ENCODE results near the gene TBX1. TPM values are rescaled to one million over a fixed set of nuclear protein-coding genes. Genes with fewer than 3 reads are reported as not detected.

Gene TBX1
- total and polyA plus RNA-seq, 2 experiments from 2014 or later, result 0.12 to 0.71 TPM

DNA sequence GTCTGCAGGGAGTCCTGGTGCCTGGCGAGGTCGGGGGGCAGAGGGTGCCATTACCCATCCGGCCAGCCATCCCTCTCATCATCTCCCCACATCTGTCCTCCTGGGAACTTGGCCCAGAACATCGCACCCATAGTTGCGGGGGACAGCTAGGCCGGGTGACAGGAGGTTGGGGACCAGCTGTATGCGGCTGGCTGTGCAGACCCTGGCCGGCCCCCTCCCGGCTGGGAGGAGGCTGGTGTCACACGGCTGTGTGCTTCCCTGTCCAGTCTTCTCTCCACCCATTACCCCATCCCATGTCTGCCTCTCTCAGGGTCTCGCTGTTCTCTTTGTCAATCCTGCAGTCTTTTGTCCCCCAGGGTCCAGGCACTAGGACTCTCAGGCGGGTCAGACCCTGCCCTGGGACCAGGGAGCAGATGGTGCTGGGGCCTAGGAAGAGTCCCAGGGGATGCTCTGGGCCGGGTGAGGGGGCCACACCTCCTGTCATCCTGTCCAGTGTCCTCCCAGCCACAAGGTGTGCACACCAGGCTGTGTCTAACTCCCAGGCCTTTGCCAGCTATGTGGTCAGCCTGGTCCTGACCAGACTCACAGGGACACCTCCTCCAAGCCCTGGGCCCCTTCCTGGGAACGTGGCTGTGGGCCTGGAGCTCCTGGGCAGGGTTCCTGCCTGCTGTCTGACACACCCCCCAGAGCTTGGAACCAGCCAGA is 6.4 kb upstream of the TBX1 start:
- H3K27ac ChIP-seq, result no peak overlapping the region
- H3K36me3 ChIP-seq, result no peaks in the 10 kb centered on the region
- H3K27me3 ChIP-seq, result peaks cover 84% of the 10 kb centered on the region
- H3K9me3 ChIP-seq (ENCODE audit: low read depth), result no peaks in the 10 kb centered on the region
- TF ChIP-seq CTCF (IDR thresholded peaks at IDR 0.05; ENCODE audit: low read depth, low read length), result no peak
- H3K4me1 ChIP-seq (ENCODE audit: low read depth), result peaks cover 9% of the 10 kb centered on the region
- DNase-seq (ENCODE audit: low read depth in 1 of 2, low spot score in 1 of 2), result no peak
- no peak overlapping the region for H3K4me3 ChIP-seq

DNA sequence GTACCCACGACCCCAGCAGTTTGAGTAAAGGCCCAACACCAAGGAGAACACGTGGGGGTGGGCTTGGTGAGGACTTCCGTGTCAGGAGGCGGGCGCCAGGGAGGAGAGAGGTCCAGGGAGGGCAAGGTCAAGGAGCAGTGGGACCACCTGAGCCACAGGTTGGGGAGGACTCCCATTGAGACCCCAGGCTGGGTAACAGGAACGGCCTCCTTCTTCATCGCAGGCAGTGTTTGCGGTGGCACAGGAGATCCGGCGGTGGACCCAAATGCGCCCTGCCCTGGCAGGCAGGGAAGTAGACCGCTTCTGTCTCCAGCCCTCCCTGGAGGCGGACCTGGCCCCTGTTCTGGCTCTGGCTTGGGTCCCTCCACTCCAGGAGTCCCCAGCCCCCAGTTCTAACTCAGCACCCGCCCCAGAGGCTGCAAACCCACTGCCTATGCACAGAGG is 5.9 kb upstream of the TBX1 start:
- Histone ChIP-seq H3K27ac (no peak overlapping the region), H3K4me3 (no peak overlapping the region), H3K4me1 (ENCODE audit: low read depth) (peaks cover 9% of the 10 kb centered on the region), H3K27me3 (peaks cover 89% of the 10 kb centered on the region), H3K36me3 (no peaks in the 10 kb centered on the region), H3K9me3 (ENCODE audit: low read depth) (no peaks in the 10 kb centered on the region)
- no peak for DNase-seq (ENCODE audit: low read depth in 1 of 2, low spot score in 1 of 2)
- no peak for TF ChIP-seq CTCF (IDR thresholded peaks at IDR 0.05; ENCODE audit: low read depth, low read length)

DNA sequence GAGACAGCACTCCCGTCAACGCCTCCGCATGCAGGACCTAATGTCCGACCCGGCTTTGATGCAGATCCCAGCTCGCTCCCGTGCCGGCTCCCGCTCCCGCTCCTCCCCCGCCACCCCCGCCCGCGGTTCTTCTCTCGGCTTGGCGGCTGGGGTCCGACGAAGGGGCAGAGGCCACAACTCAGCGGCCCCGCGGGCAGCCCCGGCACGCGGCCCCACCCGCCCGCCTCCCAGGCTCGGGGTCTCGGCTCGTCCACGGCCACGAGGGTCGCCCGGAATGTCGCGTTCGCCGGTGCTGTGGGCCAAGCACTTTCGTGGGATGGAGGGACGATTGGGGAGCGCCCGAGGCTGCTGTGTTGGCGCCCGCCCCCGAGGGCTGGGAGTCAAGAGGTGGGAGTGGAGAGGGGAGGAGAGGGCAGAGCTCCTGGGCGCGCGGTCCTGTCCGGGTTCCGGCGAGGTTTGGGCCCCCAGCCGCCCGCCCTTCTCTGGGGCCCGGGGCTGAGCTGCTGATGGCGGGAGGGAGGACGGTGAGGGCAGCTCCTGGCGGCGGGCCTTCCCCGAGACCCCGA is 5.3 kb upstream of the TBX1 start:
- no peak for DNase-seq (ENCODE audit: low read depth in 1 of 2, low spot score in 1 of 2)
- Histone ChIP-seq H3K27ac (no peak overlapping the region), H3K4me3 (no peak overlapping the region), H3K9me3 (ENCODE audit: low read depth) (no peaks in the 10 kb centered on the region), H3K27me3 (peaks cover 94% of the 10 kb centered on the region), H3K36me3 (no peaks in the 10 kb centered on the region), H3K4me1 (ENCODE audit: low read depth) (peaks cover 9% of the 10 kb centered on the region)
- TF ChIP-seq CTCF (IDR thresholded peaks at IDR 0.05; ENCODE audit: low read depth, low read length), result no peak

GRCh38 chr22:19755722-19756287 is 4.8 kb upstream of the TBX1 start:
- Histone ChIP-seq H3K4me3 (no peak overlapping the region), H3K9me3 (ENCODE audit: low read depth) (no peaks in the 10 kb centered on the region), H3K36me3 (no peaks in the 10 kb centered on the region), H3K4me1 (ENCODE audit: low read depth) (peaks cover 9% of the 10 kb centered on the region), H3K27me3 (peaks cover 98% of the 10 kb centered on the region), H3K27ac (no peak overlapping the region)
- DNase-seq (ENCODE audit: low read depth in 1 of 2, low spot score in 1 of 2), result no peak
- no peak for TF ChIP-seq CTCF (IDR thresholded peaks at IDR 0.05; ENCODE audit: low read depth, low read length)

DNA sequence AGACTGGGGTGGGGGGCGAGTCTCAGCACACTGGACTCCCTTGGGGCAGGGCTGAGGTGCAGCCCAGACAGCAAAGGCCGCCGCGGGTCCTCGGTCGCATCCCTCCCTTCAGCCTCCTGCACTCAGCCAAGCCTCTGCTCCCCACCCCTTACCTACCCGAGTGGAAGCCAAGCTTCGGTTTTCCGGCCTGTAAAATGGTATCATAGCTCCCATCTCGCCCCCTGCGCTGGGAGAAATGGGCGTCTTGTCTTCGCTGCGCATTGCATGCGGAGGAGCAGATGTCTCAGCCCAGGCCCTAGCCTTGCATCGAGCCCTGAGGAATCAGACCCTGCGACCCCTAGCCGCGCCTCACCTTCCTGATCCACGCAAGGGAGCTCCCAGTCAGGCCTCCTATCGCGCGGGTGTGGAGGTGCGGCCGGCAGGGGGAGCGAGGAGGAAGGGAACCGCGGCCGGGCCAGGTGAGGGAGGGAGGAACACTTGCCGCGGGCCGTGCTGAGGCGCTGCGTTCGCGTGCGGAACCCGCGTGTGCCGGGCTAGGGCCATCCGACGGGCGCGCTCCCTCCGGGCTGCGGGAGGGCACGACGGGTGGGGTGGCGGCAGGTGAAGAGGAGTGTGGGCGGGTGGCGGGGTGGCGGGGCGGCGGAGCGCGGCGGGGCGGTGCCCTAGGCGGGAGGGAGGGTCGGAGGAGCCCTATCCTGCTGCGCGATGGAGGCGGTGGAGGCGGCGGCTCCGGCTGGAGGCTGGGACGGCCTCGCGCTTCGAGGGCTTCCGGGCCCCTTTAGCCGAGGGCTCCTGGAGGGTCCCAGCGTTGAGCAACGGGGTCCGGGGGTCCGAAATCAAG is 4.1 kb upstream of the TBX1 start:
- no peak overlapping the region for H3K27ac ChIP-seq
- no peaks in the 10 kb centered on the region for H3K36me3 ChIP-seq
- peak; percentile 47 for TF ChIP-seq CTCF (IDR thresholded peaks at IDR 0.05; ENCODE audit: low read depth, low read length)
- peaks cover 9% of the 10 kb centered on the region for H3K4me1 ChIP-seq (ENCODE audit: low read depth)
- no peaks in the 10 kb centered on the region for H3K9me3 ChIP-seq (ENCODE audit: low read depth)
- peaks cover 97% of the 10 kb centered on the region for H3K27me3 ChIP-seq
- no peak overlapping the region for H3K4me3 ChIP-seq
- DNase-seq (ENCODE audit: low read depth in 1 of 2, low spot score in 1 of 2), result peak in 1 of 2 donors; percentile 62

Data from cardiac muscle cell (in vitro differentiated cells and primary cell).